ENCODE results near the gene CREB3L1. TPM values are rescaled to one million over a fixed set of nuclear protein-coding genes. Genes with fewer than 3 reads are reported as not detected.

CREB3L1 gene
- total RNA-seq, 1 experiment from 2014 or later, result 3.3 TPM

DNA sequence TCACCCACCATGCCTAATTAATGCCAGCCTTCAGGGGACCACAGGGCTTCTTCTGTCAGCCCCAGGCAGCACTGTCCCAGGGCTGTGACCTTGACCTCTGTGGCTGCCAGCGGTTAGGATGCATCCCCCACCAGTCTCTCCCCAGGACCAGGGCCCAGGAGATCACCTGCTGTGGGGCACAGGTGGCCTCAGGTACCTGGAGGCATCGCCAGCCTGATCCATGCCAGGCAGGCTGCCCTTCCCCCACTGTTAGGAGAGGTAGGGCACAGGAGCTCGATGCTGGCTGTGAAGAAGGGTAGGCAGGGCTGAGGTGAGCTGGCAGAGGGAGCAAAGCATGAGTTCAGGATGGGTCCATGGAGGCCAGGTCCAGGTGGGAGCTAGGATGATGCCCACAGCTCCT is 87.3 kb downstream of the CREB3L1 start:
- Histone ChIP-seq H3K79me1 (ENCODE audit: insufficient read depth, low read depth, low read length, poor library complexity, severe bottlenecking) (no peaks in the 10 kb centered on the region), H4K5ac (ENCODE audit: insufficient read length, low read depth, low read length) (no peak overlapping the region), H3K18ac (ENCODE audit: insufficient read length, low read depth, low read length) (no peak overlapping the region), H3T11ph (ENCODE audit: low read length) (no peak overlapping the region), H3K27me3 (ENCODE audit: insufficient read depth, low read length) (no peaks in the 10 kb centered on the region), H2AK5ac (ENCODE audit: insufficient read length, low read length) (no peak overlapping the region), H2AFZ (ENCODE audit: low read length) (no peak overlapping the region), H4K8ac (replicated peaks; ENCODE audit: insufficient read length, low read depth, low read length) (no peak overlapping the region), H3K23me2 (ENCODE audit: insufficient read length, low read depth, low read length, poor library complexity, severe bottlenecking) (no peaks in the 10 kb centered on the region), H3K23ac (ENCODE audit: insufficient read length, low read depth, low read length) (no peak overlapping the region), H3K27ac (ENCODE audit: insufficient read length, low read depth, low read length) (no peak overlapping the region), H4K91ac (ENCODE audit: insufficient read length, low read depth, low read length) (no peak overlapping the region), H2BK15ac (ENCODE audit: low read depth, low read length) (no peak overlapping the region), H3K56ac (ENCODE audit: insufficient read length, low read depth, low read length) (no peak overlapping the region), H2BK12ac (ENCODE audit: insufficient read length, low read depth, low read length) (no peak overlapping the region), H3K4me1 (ENCODE audit: insufficient read depth, low read length) (peaks cover 3% of the 10 kb centered on the region; the same call in 1 of the 2 replicates), H3K9ac (ENCODE audit: extremely low read depth, insufficient read length, low read length) (no peak overlapping the region), H3K4ac (ENCODE audit: low read depth, low read length) (no peak overlapping the region), H2BK5ac (ENCODE audit: insufficient read length, low read length) (no peak overlapping the region), H3K4me2 (ENCODE audit: insufficient read depth, insufficient read length, low read length) (no peak overlapping the region), H3K14ac (ENCODE audit: insufficient read depth, low read length) (no peak overlapping the region; the same call in 1 of the 2 replicates), H4K20me1 (ENCODE audit: control insufficient read depth, insufficient read depth, insufficient read length) (no peaks in the 10 kb centered on the region), H3K79me2 (ENCODE audit: insufficient read depth, low read length) (no peaks in the 10 kb centered on the region; the same call in 1 of the 2 replicates), H2BK120ac (ENCODE audit: low read depth, low read length, poor library complexity, severe bottlenecking) (no peak overlapping the region), H3K9me3 (ENCODE audit: control insufficient read depth, low read depth, low read length) (no peaks in the 10 kb centered on the region), H2BK20ac (ENCODE audit: low read depth, low read length, poor library complexity, severe bottlenecking) (no peak overlapping the region)
- Mint-ChIP-seq H3K4me3 (no peak overlapping the region), H3K27me3 (ENCODE audit: low read depth) (no peaks in the 10 kb centered on the region), H3K4me1 (peaks cover 32 to 50% of the 10 kb centered on the region in 2 experiments), H3K36me3 (ENCODE audit: insufficient read depth in 1 of 3, low read depth in 3 of 3) (peaks cover 7 to 12% (median 8%) of the 10 kb centered on the region in 3 experiments), H3K27ac (peak overlapping the region; percentile 7 to 61 (median 14); a peak in 4 of 7 replicates), H3K9me3 (no peaks in the 10 kb centered on the region)
- DNase-seq, result no peak
- TF ChIP-seq, protein P1, sequence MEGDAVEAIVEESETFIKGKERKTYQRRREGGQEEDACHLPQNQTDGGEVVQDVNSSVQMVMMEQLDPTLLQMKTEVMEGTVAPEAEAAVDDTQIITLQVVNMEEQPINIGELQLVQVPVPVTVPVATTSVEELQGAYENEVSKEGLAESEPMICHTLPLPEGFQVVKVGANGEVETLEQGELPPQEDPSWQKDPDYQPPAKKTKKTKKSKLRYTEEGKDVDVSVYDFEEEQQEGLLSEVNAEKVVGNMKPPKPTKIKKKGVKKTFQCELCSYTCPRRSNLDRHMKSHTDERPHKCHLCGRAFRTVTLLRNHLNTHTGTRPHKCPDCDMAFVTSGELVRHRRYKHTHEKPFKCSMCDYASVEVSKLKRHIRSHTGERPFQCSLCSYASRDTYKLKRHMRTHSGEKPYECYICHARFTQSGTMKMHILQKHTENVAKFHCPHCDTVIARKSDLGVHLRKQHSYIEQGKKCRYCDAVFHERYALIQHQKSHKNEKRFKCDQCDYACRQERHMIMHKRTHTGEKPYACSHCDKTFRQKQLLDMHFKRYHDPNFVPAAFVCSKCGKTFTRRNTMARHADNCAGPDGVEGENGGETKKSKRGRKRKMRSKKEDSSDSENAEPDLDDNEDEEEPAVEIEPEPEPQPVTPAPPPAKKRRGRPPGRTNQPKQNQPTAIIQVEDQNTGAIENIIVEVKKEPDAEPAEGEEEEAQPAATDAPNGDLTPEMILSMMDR (conservative IDR thresholded peaks at IDR 0.05), result no peak
- WGBS (ENCODE audit: extremely low coverage, insufficient read length, low lambda C conversion rate), result no CpG with 5 or more reads among the region's 3 CpGs
